Caco-2 (cell line): ENCODE results near the gene ESPNL. TPM values are rescaled to one million over a fixed set of nuclear protein-coding genes. Genes with fewer than 3 reads are reported as not detected.
A peak's percentile ranks its signal among the peaks of the same experiment; 100 is the strongest.

Experiments
- BruUV-seq: library from RNA; stranded (reverse); fragments of 400-500 nt; replicated peaks from 2 replicates; lab custom pipeline; 2021; lab: Mats Ljungman, UMichigan
- CTCF ChIA-PET: fragments of 300-600 bp; sonication (Branson Sonifier 250); formaldehyde crosslinking; loops from one replicate; lab custom pipeline; 2022; ENCODE audit warnings: antibody characterized with exemption; lab: Charles Lee
- POLR2A ChIA-PET: fragments of 300-600 bp; sonication (Branson Sonifier 250); formaldehyde crosslinking; loops from one replicate; lab custom pipeline; 2022; ENCODE audit warnings: antibody characterized with exemption; lab: Charles Lee
- DNase-seq, 2 experiments: peaks; one replicate each; pipeline versions ENCODE4 v3.0.0 to v3.0.0-alpha.2; 2020 to 2022
- H3K27me3 ChIP-seq: replicated peaks from 2 replicates; pipeline ENCODE4 v1.6.0; 2011; ENCODE audit warnings: low read length; ENCODE audit not compliant: control insufficient read depth, insufficient read depth
- H3K36me3 ChIP-seq: 2 replicates; pipeline ENCODE4 v1.5.1; 2011; ENCODE audit warnings: low read length; ENCODE audit not compliant: control insufficient read depth, insufficient read depth
- H3K4me1 ChIP-seq: fragments of 250-450 bp; sonication (Bioruptor Pico); 2 replicates; pipeline ENCODE4 v1.5.1; 2020; ENCODE audit warnings: mild to moderate bottlenecking
- H3K4me3 ChIP-seq: 2 replicates; pipeline ENCODE4 v1.5.1; 2011; ENCODE audit warnings: low read depth, mild to moderate bottlenecking, control low read depth, low read length
- H3K9me3 ChIP-seq: fragments of 250-450 bp; sonication (Bioruptor Pico); 2 replicates; pipeline ENCODE4 v1.5.1; 2020; ENCODE audit warnings: mild to moderate bottlenecking, moderate library complexity
- H3K27ac Mint-ChIP-seq: one replicate; pipeline ENCODE4 v1.8.0; 2022; ENCODE audit warnings: mixed read lengths; ENCODE audit not compliant: unreplicated experiment
- H3K27me3 Mint-ChIP-seq: one replicate; pipeline ENCODE4 v1.8.0; 2022; ENCODE audit warnings: mixed read lengths; ENCODE audit not compliant: insufficient read depth, unreplicated experiment
- H3K36me3 Mint-ChIP-seq: one replicate; pipeline ENCODE4 v1.8.0; 2022; ENCODE audit warnings: mild to moderate bottlenecking, mixed read lengths; ENCODE audit not compliant: insufficient read depth, unreplicated experiment
- H3K4me1 Mint-ChIP-seq: one replicate; pipeline ENCODE4 v1.8.0; 2022; ENCODE audit warnings: low read depth, mixed read lengths; ENCODE audit not compliant: unreplicated experiment
- H3K4me3 Mint-ChIP-seq: one replicate; pipeline ENCODE4 v1.8.0; 2022; ENCODE audit warnings: mild to moderate bottlenecking, moderate library complexity, mixed read lengths; ENCODE audit not compliant: unreplicated experiment
- H3K9me3 Mint-ChIP-seq: one replicate; pipeline ENCODE4 v1.8.0; 2022; ENCODE audit warnings: mixed read lengths; ENCODE audit not compliant: unreplicated experiment
- CTCF ChIP-seq, 2 experiments: fragments of 200-600 bp in 1 of 2; IDR thresholded peaks; 1 replicate in 1 of 2; 2 replicates in 1 of 2; pipeline versions ENCODE4 v1.5.1 to v1.8.0; 2011 to 2022; ENCODE audit warnings: antibody characterized with exemption in 1 of 2, control low read depth in 1 of 2, inconsistent platforms in 1 of 2, low read depth in 1 of 2, low read length in 1 of 2, mild to moderate bottlenecking in 1 of 2, moderate library complexity in 1 of 2; ENCODE audit not compliant: insufficient read depth in 1 of 2, severe bottlenecking in 1 of 2, unreplicated experiment in 1 of 2
- intact Hi-C: fragments of 100-400 bp; cut with micrococcal nuclease; formaldehyde crosslinking; loops from one replicate; pipeline ENCODE4 v1.10.0; 2022; ENCODE audit not compliant: unreplicated experiment
- total RNA-seq: library from RNA; stranded (reverse); gene quantifications from 2 replicates; pipeline ENCODE4 v1.2.3, GENCODE V29; 2022

The ESPNL gene
- total RNA-seq, 1 experiment from 2014 or later = not detected

GRCh38 chr2:238091436-238092060 is 8.6 kb upstream of the ESPNL start:
- Mint-ChIP-seq H3K9me3 (no peaks in the 10 kb centered on the region), H3K27me3 (no peaks in the 10 kb centered on the region), H3K4me1 (no peaks in the 10 kb centered on the region), H3K4me3 (no peak overlapping the region), H3K36me3 (peaks cover 11% of the 10 kb centered on the region), H3K27ac (no peak overlapping the region)
- no peak overlapping the region for H3K4me3 ChIP-seq
- TF ChIP-seq CTCF (IDR thresholded peaks at IDR 0.05; ENCODE audit: insufficient read depth in 1 of 2, low read depth in 1 of 2, low read length in 1 of 2, severe bottlenecking in 1 of 2, unreplicated experiment in 1 of 2) = no peak
- no peaks in the 10 kb centered on the region for H3K36me3 ChIP-seq
- intact Hi-C loops = no loop called here
- POLR2A ChIA-PET = no interaction called here
- no peaks in the 10 kb centered on the region for H3K4me1 ChIP-seq
- no peak for DNase-seq
- no peaks in the 10 kb centered on the region for H3K27me3 ChIP-seq
- CTCF ChIA-PET = no interaction called here
- H3K9me3 ChIP-seq = no peaks in the 10 kb centered on the region
- BruUV-seq = no TSS peak

DNA sequence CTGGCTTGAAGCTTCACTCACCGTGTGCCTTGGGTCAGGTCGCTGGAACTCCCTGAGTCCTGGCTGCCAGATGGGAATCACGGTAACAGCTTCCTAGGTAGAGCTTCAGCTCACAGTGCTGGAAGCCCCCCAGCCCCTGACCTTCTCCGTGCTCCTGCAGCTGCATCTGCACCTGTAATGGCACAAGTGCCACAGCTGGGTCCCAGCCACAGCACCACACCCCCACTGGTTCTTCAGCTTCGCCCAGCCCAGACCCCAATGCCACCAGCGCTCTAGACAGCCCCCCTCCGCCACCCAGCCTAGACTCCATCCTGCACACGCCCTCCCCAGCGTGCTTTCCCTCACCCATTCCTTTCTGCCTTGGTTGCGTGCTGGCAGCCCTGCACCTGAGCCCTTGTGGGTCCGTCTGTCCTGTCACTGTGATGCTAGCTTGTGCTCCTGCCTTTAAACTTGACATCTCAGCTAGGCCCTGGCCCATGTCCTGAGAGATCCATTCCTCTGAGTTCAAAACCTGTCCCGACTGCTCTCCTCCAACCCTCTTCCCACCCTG is 7.6 kb upstream of the ESPNL start:
- peaks cover 16% of the 10 kb centered on the region for H3K36me3 Mint-ChIP-seq

More for the DNA sequence above, 7.6 kb upstream of the ESPNL start:
- no peak overlapping the region for H3K4me3 Mint-ChIP-seq
- H3K27me3 Mint-ChIP-seq = no peaks in the 10 kb centered on the region
- H3K4me1 ChIP-seq = no peaks in the 10 kb centered on the region
- TF ChIP-seq CTCF (IDR thresholded peaks at IDR 0.05; ENCODE audit: insufficient read depth in 1 of 2, low read depth in 1 of 2, low read length in 1 of 2, severe bottlenecking in 1 of 2, unreplicated experiment in 1 of 2) = no peak
- H3K4me3 ChIP-seq = no peak overlapping the region
- H3K9me3 ChIP-seq = no peaks in the 10 kb centered on the region
- H3K4me1 Mint-ChIP-seq = no peaks in the 10 kb centered on the region
- intact Hi-C loops = no loop called here
- ChIA-PET CTCF (no interaction called here), POLR2A (no interaction called here)
- H3K9me3 Mint-ChIP-seq = no peaks in the 10 kb centered on the region
- no peak for DNase-seq
- no peaks in the 10 kb centered on the region for H3K27me3 ChIP-seq
- H3K27ac Mint-ChIP-seq = peak overlapping the region; percentile 49
- H3K36me3 ChIP-seq = no peaks in the 10 kb centered on the region
- no TSS peak for BruUV-seq
